HepG2 (cell line): ENCODE data around the gene SPCS2. TPM values are rescaled to one million over a fixed set of nuclear protein-coding genes. Genes with fewer than 3 reads are reported as not detected.

ENCODE experiments used
- ATF1 ChIP-seq: IDR thresholded peaks from 2 replicates; pipeline ENCODE4 v1.6.1; 2016; ENCODE audit warnings: mild to moderate bottlenecking, control low read depth
- CHD2 ChIP-seq: IDR thresholded peaks from 2 replicates; pipeline ENCODE4 v1.6.1; 2011; ENCODE audit warnings: low read depth, low read length, improper control_type of control experiment
- CREM ChIP-seq, 2 experiments: sonication (generic) in 1 of 2; formaldehyde crosslinking in 1 of 2; IDR thresholded peaks; 2 replicates each; pipeline versions ENCODE4 v1.4.0 to v1.6.1; 2016 to 2020; ENCODE audit warnings: antibody characterized with exemption in 1 of 2, mild to moderate bottlenecking in 1 of 2, missing genetic modification reagents in 1 of 2
- FOXC1 ChIP-seq: sonication (generic); formaldehyde crosslinking; IDR thresholded peaks from 2 replicates; pipeline ENCODE4 v1.8.0; 2022; ENCODE audit warnings: mild to moderate bottlenecking, missing genetic modification reagents, borderline replicate concordance
- FOXK1 ChIP-seq: sonication (generic); formaldehyde crosslinking; IDR thresholded peaks from 2 replicates; pipeline ENCODE4 v1.4.0; 2020; ENCODE audit warnings: low read depth, missing genetic modification reagents, borderline replicate concordance
- FOXP4 ChIP-seq: sonication (generic); formaldehyde crosslinking; IDR thresholded peaks from 2 replicates; pipeline ENCODE4 v1.4.0; 2020; ENCODE audit warnings: missing genetic modification reagents
- GZF1 ChIP-seq: sonication (generic); formaldehyde crosslinking; IDR thresholded peaks from 2 replicates; pipeline ENCODE4 v1.5.1; 2020; ENCODE audit warnings: mild to moderate bottlenecking, missing genetic modification reagents
- HIC2 ChIP-seq: sonication (generic); formaldehyde crosslinking; IDR thresholded peaks from 2 replicates; pipeline ENCODE4 v1.9.0; 2022; ENCODE audit warnings: low read depth, missing genetic modification reagents
- LBX2 ChIP-seq: sonication (generic); formaldehyde crosslinking; IDR thresholded peaks from 2 replicates; pipeline ENCODE4 v1.5.0; 2020; ENCODE audit warnings: missing genetic modification reagents, mild to moderate bottlenecking, borderline replicate concordance
- MED8 ChIP-seq: sonication (generic); formaldehyde crosslinking; IDR thresholded peaks from 2 replicates; pipeline ENCODE4 v1.8.1; 2023; ENCODE audit warnings: mild to moderate bottlenecking, missing genetic modification reagents; ENCODE audit not compliant: insufficient replicate concordance
- MTF2 ChIP-seq: sonication (generic); formaldehyde crosslinking; IDR thresholded peaks from 2 replicates; pipeline ENCODE4 v1.5.0; 2020; ENCODE audit warnings: missing genetic modification reagents, borderline replicate concordance
- MXD3 ChIP-seq: IDR thresholded peaks from 2 replicates; pipeline ENCODE4 v1.6.1; 2016; ENCODE audit warnings: mild to moderate bottlenecking, missing biosample characterization, missing genetic modification reagents
- TBL1XR1 ChIP-seq: fragments of 150-350 bp; IDR thresholded peaks from 2 replicates; pipeline ENCODE4 v1.6.1; 2014; ENCODE audit warnings: borderline replicate concordance, low read length; ENCODE audit not compliant: partially characterized antibody
- ZBTB14 ChIP-seq: sonication (generic); formaldehyde crosslinking; IDR thresholded peaks from 2 replicates; pipeline ENCODE4 v1.4.0; 2020; ENCODE audit warnings: missing genetic modification reagents
- ZFP41 ChIP-seq: sonication (generic); formaldehyde crosslinking; IDR thresholded peaks from 2 replicates; pipeline ENCODE4 v1.4.0; 2020; ENCODE audit warnings: mild to moderate bottlenecking, missing genetic modification reagents, borderline replicate concordance
- ZNF468 ChIP-seq: sonication (generic); formaldehyde crosslinking; IDR thresholded peaks from 2 replicates; pipeline ENCODE4 v1.8.0; 2022; ENCODE audit warnings: mild to moderate bottlenecking, moderate library complexity, missing genetic modification reagents
- ZNF615 ChIP-seq: sonication (generic); formaldehyde crosslinking; IDR thresholded peaks from 2 replicates; pipeline ENCODE4 v1.5.0; 2020; ENCODE audit warnings: mild to moderate bottlenecking, missing genetic modification reagents, borderline replicate concordance
- ZNF619 ChIP-seq: sonication (generic); formaldehyde crosslinking; IDR thresholded peaks from 2 replicates; pipeline ENCODE4 v1.4.0; 2020; ENCODE audit warnings: mild to moderate bottlenecking, missing genetic modification reagents
- polyA plus RNA-seq, 8 experiments: library from polyadenylated mRNA; depleted of rRNA in 3 of 8; stranded (reverse) in 7 of 8; unstranded in 1 of 8; fragments of >200 nt; fragmentation: Illumina TruSeq in 4 of 8; extraction: Trizol in 4 of 8; gene quantifications; 2 replicates each; pipeline versions ENCODE4 v1.2.1 to v1.2.3, GENCODE V29; 2011 to 2016; ENCODE audit warnings: low read depth in 4 of 8, missing spikeins in 1 of 8, mixed read lengths in 1 of 8; ENCODE audit not compliant: insufficient read depth in 1 of 8
- total RNA-seq, 5 experiments: library from RNA; depleted of rRNA; stranded (reverse); fragments of >200 nt; fragmentation: Illumina TruSeq; extraction: Trizol; gene quantifications; 2 replicates each; pipeline ENCODE4 v1.2.3, GENCODE V29; 2016; ENCODE audit warnings: low read depth in 1 of 5
- TF ChIP-seq, protein P1 (sequence below): sonication (generic); formaldehyde crosslinking; IDR thresholded peaks from 2 replicates; pipeline ENCODE4 v1.4.0; 2020; ENCODE audit warnings: missing genetic modification reagents, borderline replicate concordance

SPCS2 gene
- total and polyA plus RNA-seq, 2 of the 13 experiments (the other 11 are each of a cell fraction or from before 2014, with no cell fraction given), result 87.3 to 142 TPM

- TF ChIP-seq TBL1XR1 (peak; percentile 57), CHD2 (no peak), LBX2 (CRISPR knock-in tag) (0 out of 2 replicates have a peak, but pooled peaks have one; percentile 45), MXD3 (CRISPR knock-in tag) (peak; percentile 79; the same call in 1 of the 2 replicates), HIC2 (CRISPR knock-in tag) (no peak), ZNF468 (CRISPR knock-in tag) (no peak), ATF1 (CRISPR knock-in tag) (peak; percentile 85), ZFP41 (CRISPR knock-in tag) (peak; percentile 47; the same call in 1 of the 2 replicates), FOXP4 (CRISPR knock-in tag) (peak; percentile 52), ZBTB14 (CRISPR knock-in tag) (no peak), MED8 (CRISPR knock-in tag) (no peak), ZNF619 (CRISPR knock-in tag) (peak; percentile 75; the same call in 1 of the 2 replicates), FOXC1 (CRISPR knock-in tag) (peak; percentile 90; the same call in 1 of the 2 replicates), CREM (IDR thresholded peaks at IDR 0.05) (peak; percentile 94), CREM (CRISPR knock-in tag; IDR thresholded peaks at IDR 0.05) (no peak), FOXK1 (CRISPR knock-in tag) (peak; percentile 74), MTF2 (CRISPR knock-in tag) (peak; percentile 58; the same call in 1 of the 2 replicates), GZF1 (CRISPR knock-in tag) (no peak), ZNF615 (no peak)
- TF ChIP-seq, protein P1, sequence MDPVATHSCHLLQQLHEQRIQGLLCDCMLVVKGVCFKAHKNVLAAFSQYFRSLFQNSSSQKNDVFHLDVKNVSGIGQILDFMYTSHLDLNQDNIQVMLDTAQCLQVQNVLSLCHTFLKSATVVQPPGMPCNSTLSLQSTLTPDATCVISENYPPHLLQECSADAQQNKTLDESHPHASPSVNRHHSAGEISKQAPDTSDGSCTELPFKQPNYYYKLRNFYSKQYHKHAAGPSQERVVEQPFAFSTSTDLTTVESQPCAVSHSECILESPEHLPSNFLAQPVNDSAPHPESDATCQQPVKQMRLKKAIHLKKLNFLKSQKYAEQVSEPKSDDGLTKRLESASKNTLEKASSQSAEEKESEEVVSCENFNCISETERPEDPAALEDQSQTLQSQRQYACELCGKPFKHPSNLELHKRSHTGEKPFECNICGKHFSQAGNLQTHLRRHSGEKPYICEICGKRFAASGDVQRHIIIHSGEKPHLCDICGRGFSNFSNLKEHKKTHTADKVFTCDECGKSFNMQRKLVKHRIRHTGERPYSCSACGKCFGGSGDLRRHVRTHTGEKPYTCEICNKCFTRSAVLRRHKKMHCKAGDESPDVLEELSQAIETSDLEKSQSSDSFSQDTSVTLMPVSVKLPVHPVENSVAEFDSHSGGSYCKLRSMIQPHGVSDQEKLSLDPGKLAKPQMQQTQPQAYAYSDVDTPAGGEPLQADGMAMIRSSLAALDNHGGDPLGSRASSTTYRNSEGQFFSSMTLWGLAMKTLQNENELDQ (CRISPR knock-in tag), result no peak
Measured at GRCh38 chr11:74948898-74949752, at the start of gene SPCS2, which contains the start of gene XRRA1 (continued).
